Right kidney (tissue), 1 donor: ENCODE data around the gene MCM10.
"Not testable (repeated sequence)": the region's sequence is repeated elsewhere in the genome, so short reads cannot be mapped to it uniquely, and the experiment has no call there.

Experiments used
- DNase-seq: peaks from one replicate; pipeline ENCODE4 v3.0.0-alpha.2; 2016

MCM10 gene

GRCh38 chr10:13221572-13221971 is 60.2 kb downstream of the MCM10 start:
- no peak for DNase-seq

- DNase-seq = no peak
Observed at GRCh38 chr10:13222151-13222550, 60.8 kb downstream of the MCM10 start.

- no peak for DNase-seq
Observed at GRCh38 chr10:13222566-13222965, 61.2 kb downstream of the MCM10 start.

- DNase-seq = no peak
Observed at GRCh38 chr10:13223241-13223640, 61.9 kb downstream of the MCM10 start.

GRCh38 chr10:13224210-13224995 is 63.0 kb downstream of the MCM10 start:
- DNase-seq = no peak

GRCh38 chr10:13225601-13226000 is 64.2 kb downstream of the MCM10 start:
- DNase-seq = no peak

- no peak for DNase-seq
Observed at GRCh38 chr10:13227031-13227430, 65.7 kb downstream of the MCM10 start.

GRCh38 chr10:13231190-13231589 is 69.8 kb downstream of the MCM10 start:
- DNase-seq = no peak

GRCh38 chr10:13231808-13232207 is 70.5 kb downstream of the MCM10 start:
- no peak for DNase-seq

- DNase-seq = no peak
Observed at GRCh38 chr10:13233358-13233757, 72.0 kb downstream of the MCM10 start.

- no peak for DNase-seq
Observed at GRCh38 chr10:13234172-13234571, 72.8 kb downstream of the MCM10 start, which contains the start of gene UCMA. TSS of gene UCMA (minus strand) at chr10:13234374. CDS start at chr10:13234258, 116 bp downstream.

GRCh38 chr10:13234736-13235135 is 73.4 kb downstream of the MCM10 start:
- DNase-seq = not testable (repeated sequence)

GRCh38 chr10:13236638-13237037 is 75.3 kb downstream of the MCM10 start:
- no peak for DNase-seq

- no peak for DNase-seq
Observed at GRCh38 chr10:13238271-13239077, 77.1 kb downstream of the MCM10 start.

- no peak for DNase-seq
Observed at GRCh38 chr10:13239923-13240322, 78.6 kb downstream of the MCM10 start.

GRCh38 chr10:13241613-13242012 is 80.3 kb downstream of the MCM10 start:
- no peak for DNase-seq

GRCh38 chr10:13242260-13242659 is 80.9 kb downstream of the MCM10 start:
- not testable (repeated sequence) for DNase-seq

- DNase-seq = no peak
Observed at GRCh38 chr10:13247246-13247645, 85.9 kb downstream of the MCM10 start.

- DNase-seq = no peak
Observed at GRCh38 chr10:13247784-13248183, 86.4 kb downstream of the MCM10 start.

- DNase-seq = no peak
Observed at GRCh38 chr10:13253726-13254125, 92.4 kb downstream of the MCM10 start.

GRCh38 chr10:13256627-13257026 is 95.3 kb downstream of the MCM10 start:
- no peak for DNase-seq

- DNase-seq = no peak
Observed at GRCh38 chr10:13257621-13258140, 96.3 kb downstream of the MCM10 start.
